ENCODE results near the gene MR1. TPM values are rescaled to one million over a fixed set of nuclear protein-coding genes. Genes with fewer than 3 reads are reported as not detected.

MR1 gene
- polyA plus RNA-seq, 1 of the 3 experiments (the other 2 are of a cell fraction): 7.0 TPM

GRCh38 chr1:181037386-181037785 is 3.6 kb downstream of the MR1 start:
- Histone ChIP-seq H3K36me3 (replicated peaks in 1 of 2; ENCODE audit: control insufficient read depth in 1 of 2, insufficient read depth in 2 of 2, low read length in 1 of 2) (no peaks in the 10 kb centered on the region), H3K79me2 (ENCODE audit: insufficient read depth) (no peaks in the 10 kb centered on the region), H4K20me1 (ENCODE audit: insufficient read depth) (no peaks in the 10 kb centered on the region), H3K9me3 (no peaks in the 10 kb centered on the region), H3K9ac (no peak overlapping the region), H3F3A (replicated peaks; ENCODE audit: insufficient read depth) (no peaks in the 10 kb centered on the region), H3K27ac (ENCODE audit: low read depth in 2 of 2, low read length in 1 of 2) (no peak overlapping the region), H2AFZ (ENCODE audit: low read depth) (no peak overlapping the region), H3K4me1 (ENCODE audit: control insufficient read depth in 1 of 2, insufficient read depth in 2 of 2, low read depth in 1 of 2, low read length in 1 of 2) (peaks cover 0 to 10% of the 10 kb centered on the region in 2 experiments; a peak in 2 of 4 replicates), H3K9me2 (no peaks in the 10 kb centered on the region), H3K4me2 (no peak overlapping the region), H3K4me3 (ENCODE audit: low read depth in 2 of 2, low read length in 1 of 2) (no peak overlapping the region), H3K27me3 (ENCODE audit: insufficient read depth) (no peaks in the 10 kb centered on the region)
- 93% methylated on average over 2 of the region's 2 CpGs for WGBS (ENCODE audit: low lambda C conversion rate)
- ChIA-PET CTCF (interaction anchor here (0.8 to 9.8 kb wide), 8 partner anchors 11 to 156 kb away, joined by 3 to 91 read pairs (median 4); no protein-coding TSS in a partner anchor), POLR2A (interaction anchor here (0.6 kb wide), 1 partner anchor 111 kb away, joined by 4 read pairs; no protein-coding TSS in a partner anchor)
- no peak for TF ChIP-seq EZH2phosphoT487 (IDR thresholded peaks at IDR 0.05; ENCODE audit: borderline replicate concordance, low read depth)
- no peak for DNase-seq

- Histone ChIP-seq H2AFZ (ENCODE audit: low read depth) (no peak overlapping the region), H3K9me2 (no peaks in the 10 kb centered on the region), H3K9ac (no peak overlapping the region), H3K4me2 (no peak overlapping the region), H3F3A (replicated peaks; ENCODE audit: insufficient read depth) (no peaks in the 10 kb centered on the region), H3K27ac (ENCODE audit: low read depth in 2 of 2, low read length in 1 of 2) (no peak overlapping the region), H3K4me3 (ENCODE audit: low read depth in 2 of 2, low read length in 1 of 2) (no peak overlapping the region), H3K79me2 (ENCODE audit: insufficient read depth) (no peaks in the 10 kb centered on the region), H4K20me1 (ENCODE audit: insufficient read depth) (no peaks in the 10 kb centered on the region), H3K27me3 (ENCODE audit: insufficient read depth) (no peaks in the 10 kb centered on the region), H3K9me3 (no peaks in the 10 kb centered on the region), H3K36me3 (replicated peaks in 1 of 2; ENCODE audit: control insufficient read depth in 1 of 2, insufficient read depth in 2 of 2, low read length in 1 of 2) (no peaks in the 10 kb centered on the region), H3K4me1 (ENCODE audit: control insufficient read depth in 1 of 2, insufficient read depth in 2 of 2, low read depth in 1 of 2, low read length in 1 of 2) (peaks cover 0 to 6% of the 10 kb centered on the region in 2 experiments; a peak in 2 of 4 replicates)
- 82% methylated on average over 5 of the region's 5 CpGs for WGBS (ENCODE audit: low lambda C conversion rate)
- ChIA-PET POLR2A (no interaction called here), CTCF (interaction anchor here (0.6 to 9.8 kb wide), 13 partner anchors 10 to 157 kb away, joined by 3 to 91 read pairs (median 4); partner anchors contain the start of gene IER5)
- TF ChIP-seq MAX (IDR thresholded peaks at IDR 0.05; ENCODE audit: low read depth) (no peak), IRF3 (IDR thresholded peaks at IDR 0.05; ENCODE audit: low read depth, low read length) (no peak), SMC3 (IDR thresholded peaks at IDR 0.05; ENCODE audit: low read depth, low read length) (peak; percentile 86), TAF1 (IDR thresholded peaks at IDR 0.05; ENCODE audit: borderline replicate concordance, low read depth, low read length) (no peak), FOSL2 (IDR thresholded peaks at IDR 0.05; ENCODE audit: borderline replicate concordance, low read depth) (peak; percentile 29; the same call in 1 of the 2 replicates), YY1 (IDR thresholded peaks at IDR 0.05; ENCODE audit: low read depth) (no peak), GABPA (IDR thresholded peaks at IDR 0.05; ENCODE audit: low read depth) (no peak), FOXJ3 (CRISPR knock-in tag; IDR thresholded peaks at IDR 0.05) (no peak), MEF2A (IDR thresholded peaks at IDR 0.05; ENCODE audit: borderline replicate concordance, low read depth) (no peak), GATA2 (CRISPR knock-in tag; IDR thresholded peaks at IDR 0.05) (no peak), REST (IDR thresholded peaks at IDR 0.05; ENCODE audit: low read depth, low read length) (no peak), RAD21 (IDR thresholded peaks at IDR 0.05; ENCODE audit: low read length) (peak; percentile 77), EZH2phosphoT487 (IDR thresholded peaks at IDR 0.05; ENCODE audit: borderline replicate concordance, low read depth) (no peak), TEAD4 (IDR thresholded peaks at IDR 0.05; ENCODE audit: borderline replicate concordance, insufficient read depth) (no peak), CTCF (IDR thresholded peaks at IDR 0.05) (peak; percentile 76)
- peak; percentile 75 for DNase-seq
Observed at GRCh38 chr1:181038399-181038873, 4.7 kb downstream of the MR1 start.

Data from SK-N-SH (cell line).